ENCODE measurements around the gene ARHGEF7.
"Not testable (repeated sequence)": the region's sequence is repeated elsewhere in the genome, so short reads cannot be mapped to it uniquely, and the experiment has no call there.

Gene ARHGEF7

GRCh38 chr13:111253365-111253872 lies 138.3 kb downstream of the ARHGEF7 start:
- no peak for DNase-seq

- no peak for DNase-seq
Measured at GRCh38 chr13:111255228-111255790, 140.2 kb downstream of the ARHGEF7 start.

- no peak for DNase-seq
Measured at GRCh38 chr13:111256458-111256857, 141.3 kb downstream of the ARHGEF7 start.

- DNase-seq, result no peak
Measured at GRCh38 chr13:111256946-111257345, 141.8 kb downstream of the ARHGEF7 start.

- DNase-seq, result not testable (repeated sequence)
Measured at GRCh38 chr13:111257899-111258298, 142.8 kb downstream of the ARHGEF7 start.

GRCh38 chr13:111258637-111259036 lies 143.5 kb downstream of the ARHGEF7 start:
- DNase-seq, result no peak

- DNase-seq, result no peak
Measured at GRCh38 chr13:111259058-111259457, 143.9 kb downstream of the ARHGEF7 start.

- DNase-seq, result no peak
Measured at GRCh38 chr13:111261326-111261725, 146.2 kb downstream of the ARHGEF7 start.

- no peak for DNase-seq
Measured at GRCh38 chr13:111262281-111262680, 147.2 kb downstream of the ARHGEF7 start.

GRCh38 chr13:111262715-111263114 lies 147.6 kb downstream of the ARHGEF7 start:
- no peak for DNase-seq

GRCh38 chr13:111263566-111263965 lies 148.5 kb downstream of the ARHGEF7 start:
- DNase-seq, result no peak

GRCh38 chr13:111265006-111265700 lies 150.0 kb downstream of the ARHGEF7 start:
- no peak for DNase-seq

GRCh38 chr13:111265701-111266035 lies 150.6 kb downstream of the ARHGEF7 start:
- no peak for DNase-seq

GRCh38 chr13:111267205-111267604 lies 152.1 kb downstream of the ARHGEF7 start:
- DNase-seq, result no peak

GRCh38 chr13:111267784-111268183 lies 152.7 kb downstream of the ARHGEF7 start:
- no peak for DNase-seq

- no peak for DNase-seq
Measured at GRCh38 chr13:111269508-111269907, 154.4 kb downstream of the ARHGEF7 start.

- no peak for DNase-seq
Measured at GRCh38 chr13:111270126-111270525, 155.0 kb downstream of the ARHGEF7 start.

- DNase-seq, result no peak
Measured at GRCh38 chr13:111270765-111271698, 155.9 kb downstream of the ARHGEF7 start.

- no peak for DNase-seq
Measured at GRCh38 chr13:111272117-111272516, 157.0 kb downstream of the ARHGEF7 start.

- no peak for DNase-seq
Measured at GRCh38 chr13:111275382-111275781, 160.3 kb downstream of the ARHGEF7 start.

- no peak for DNase-seq
Measured at GRCh38 chr13:111275995-111276618, 161.0 kb downstream of the ARHGEF7 start.

GRCh38 chr13:111278258-111278657 lies 163.1 kb downstream of the ARHGEF7 start:
- no peak for DNase-seq

Measured in right kidney (tissue), 1 donor.